Prostate gland (tissue), 2 donors: ENCODE measurements around the gene ZBTB40. TPM values are rescaled to one million over a fixed set of nuclear protein-coding genes. Genes with fewer than 3 reads are reported as not detected.

Experiments used
- DNase-seq: peaks from one replicate; pipeline ENCODE4 v3.0.0-alpha.2; 2019; ENCODE audit warnings: low spot score
- H3K27ac ChIP-seq, 2 donors: fragments of 200-600 bp; sonication (generic); 2 replicates each; pipeline ENCODE4 v1.5.1; 2017 to 2019
- H3K27me3 ChIP-seq: fragments of 200-600 bp; sonication (generic); replicated peaks from 2 replicates; pipeline ENCODE4 v1.5.1; 2019; ENCODE audit not compliant: insufficient read depth
- H3K36me3 ChIP-seq, 2 donors: fragments of 200-600 bp; sonication (generic); 1 replicate in 1 of 2; 2 replicates in 1 of 2; pipeline versions ENCODE4 v1.5.1 to v1.8.1; 2017 to 2019
- H3K4me1 ChIP-seq: fragments of 200-600 bp; sonication (generic); replicated peaks from 2 replicates; pipeline ENCODE4 v1.5.1; 2019
- H3K4me3 ChIP-seq, 2 donors: fragments of 200-600 bp; sonication (generic); 2 replicates each; pipeline ENCODE4 v1.5.1; 2017 to 2019
- H3K9me3 ChIP-seq: fragments of 200-600 bp; sonication (generic); 2 replicates; pipeline ENCODE4 v1.5.1; 2017
- POLR2A ChIP-seq: fragments of 450-650 bp; IDR thresholded peaks from one replicate; pipeline ENCODE4 v1.6.1; 2016; ENCODE audit warnings: antibody characterized with exemption, mild to moderate bottlenecking
- POLR2AphosphoS5 ChIP-seq: sonication (generic); formaldehyde crosslinking; IDR thresholded peaks from one replicate; pipeline ENCODE4 v1.6.1; 2017; ENCODE audit warnings: antibody characterized with exemption
- WGBS: methylation state at CpG from one replicate; pipeline ENCODE4 v1.1.5; 2018; 5-methylcytosine and 5-hydroxymethylcytosine counted together
- intact Hi-C: fragments of 100-400 bp; cut with DNase I; formaldehyde crosslinking; loops from one replicate; pipeline ENCODE4 v1.14.2; 2022
- total RNA-seq, 2 donors: library from RNA; depleted of rRNA; stranded (reverse); fragments of >200 nt; gene quantifications; one replicate each; pipeline ENCODE4 v1.1.0, GENCODE V29; 2016
- TF ChIP-seq, protein P1 (sequence below), 4 experiments: fragments of 200-600 bp in 2 of 4; fragments of 450-650 bp in 2 of 4; sonication (generic) in 2 of 4; IDR thresholded peaks; 1 replicate in 3 of 4; 2 replicates in 1 of 4; pipeline ENCODE4 v1.5.1; 2016 to 2019; ENCODE audit warnings: antibody characterized with exemption in 4 of 4, mild to moderate bottlenecking in 2 of 4, moderate library complexity in 2 of 4

The ZBTB40 gene
- total RNA-seq, 2 donors from 2014 or later: 18.2 to 26.3 TPM

DNA sequence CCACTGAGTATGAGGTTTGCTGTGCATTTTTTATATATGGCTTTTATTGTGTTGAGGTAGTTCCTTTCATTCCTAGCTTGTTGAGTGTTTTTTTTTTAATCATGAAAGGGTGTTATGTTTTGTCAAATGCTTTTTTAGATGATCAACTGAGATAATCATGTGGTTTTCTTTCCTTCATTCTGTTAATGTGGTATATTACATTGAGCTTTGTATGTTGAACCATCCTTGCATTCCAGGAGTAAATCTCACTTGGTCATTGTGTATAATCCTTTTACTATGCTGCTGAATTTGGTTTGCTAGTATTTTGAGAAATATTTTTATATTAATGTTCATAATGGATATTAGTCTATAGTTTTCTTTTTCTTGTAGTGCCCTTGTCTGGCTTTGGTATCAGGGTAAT lies 11.1 kb upstream of the ZBTB40 start:
- Histone ChIP-seq H3K27ac (no peak overlapping the region), H3K4me3 (no peak overlapping the region), H3K9me3 (no peaks in the 10 kb centered on the region), H3K4me1 (no peaks in the 10 kb centered on the region), H3K36me3 (no peaks in the 10 kb centered on the region), H3K27me3 (no peaks in the 10 kb centered on the region)
- DNase-seq: no peak
- intact Hi-C loops: no loop called here
- TF ChIP-seq POLR2A: no peak
- TF ChIP-seq, protein P1, sequence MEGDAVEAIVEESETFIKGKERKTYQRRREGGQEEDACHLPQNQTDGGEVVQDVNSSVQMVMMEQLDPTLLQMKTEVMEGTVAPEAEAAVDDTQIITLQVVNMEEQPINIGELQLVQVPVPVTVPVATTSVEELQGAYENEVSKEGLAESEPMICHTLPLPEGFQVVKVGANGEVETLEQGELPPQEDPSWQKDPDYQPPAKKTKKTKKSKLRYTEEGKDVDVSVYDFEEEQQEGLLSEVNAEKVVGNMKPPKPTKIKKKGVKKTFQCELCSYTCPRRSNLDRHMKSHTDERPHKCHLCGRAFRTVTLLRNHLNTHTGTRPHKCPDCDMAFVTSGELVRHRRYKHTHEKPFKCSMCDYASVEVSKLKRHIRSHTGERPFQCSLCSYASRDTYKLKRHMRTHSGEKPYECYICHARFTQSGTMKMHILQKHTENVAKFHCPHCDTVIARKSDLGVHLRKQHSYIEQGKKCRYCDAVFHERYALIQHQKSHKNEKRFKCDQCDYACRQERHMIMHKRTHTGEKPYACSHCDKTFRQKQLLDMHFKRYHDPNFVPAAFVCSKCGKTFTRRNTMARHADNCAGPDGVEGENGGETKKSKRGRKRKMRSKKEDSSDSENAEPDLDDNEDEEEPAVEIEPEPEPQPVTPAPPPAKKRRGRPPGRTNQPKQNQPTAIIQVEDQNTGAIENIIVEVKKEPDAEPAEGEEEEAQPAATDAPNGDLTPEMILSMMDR (IDR thresholded peaks at IDR 0.05): no peak

DNA sequence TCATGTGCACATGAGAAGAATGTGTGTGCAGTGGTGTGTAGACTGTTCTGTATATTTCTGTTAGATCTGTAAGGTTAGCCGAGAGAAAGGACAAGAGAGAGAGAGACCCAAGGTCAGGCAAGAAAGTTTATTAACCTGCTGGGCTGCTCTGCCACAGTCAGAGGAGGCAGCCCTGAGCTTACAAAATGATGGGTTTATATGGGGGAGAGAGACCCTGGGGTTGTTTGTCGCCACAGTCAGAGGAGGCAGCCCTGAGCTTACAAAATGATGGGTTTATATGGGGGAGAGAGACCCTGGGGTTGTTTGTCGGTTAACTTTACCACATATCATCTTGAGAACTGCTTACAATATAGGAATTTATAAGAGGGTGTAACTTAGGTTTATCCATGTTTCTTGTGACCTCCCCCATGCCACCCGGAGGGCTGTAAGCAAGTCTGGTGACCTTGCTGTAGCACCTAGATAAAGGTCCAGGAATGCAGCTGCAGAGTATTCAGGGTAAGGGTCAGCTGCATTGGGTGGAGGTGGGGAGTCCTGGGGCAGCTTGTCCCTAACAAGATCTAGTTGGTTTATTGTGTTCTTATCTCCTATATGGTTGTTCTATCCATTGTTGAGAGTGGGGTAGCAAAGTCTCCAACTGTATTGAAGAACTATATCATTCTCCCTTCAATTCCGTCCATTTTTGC lies 9.3 kb upstream of the ZBTB40 start:
- no peaks in the 10 kb centered on the region for H3K9me3 ChIP-seq
- H3K36me3 ChIP-seq: no peaks in the 10 kb centered on the region
- TF ChIP-seq POLR2AphosphoS5 (no peak), POLR2A (no peak)
- TF ChIP-seq, protein P1 (IDR thresholded peaks at IDR 0.05): no peak
- DNase-seq: no peak
- intact Hi-C loops: no loop called here
- H3K4me1 ChIP-seq: no peaks in the 10 kb centered on the region
- H3K4me3 ChIP-seq: no peak overlapping the region
- H3K27me3 ChIP-seq: no peaks in the 10 kb centered on the region
- H3K27ac ChIP-seq: no peak overlapping the region
- 33% methylated on average over 5 of the region's 5 CpGs for WGBS

DNA sequence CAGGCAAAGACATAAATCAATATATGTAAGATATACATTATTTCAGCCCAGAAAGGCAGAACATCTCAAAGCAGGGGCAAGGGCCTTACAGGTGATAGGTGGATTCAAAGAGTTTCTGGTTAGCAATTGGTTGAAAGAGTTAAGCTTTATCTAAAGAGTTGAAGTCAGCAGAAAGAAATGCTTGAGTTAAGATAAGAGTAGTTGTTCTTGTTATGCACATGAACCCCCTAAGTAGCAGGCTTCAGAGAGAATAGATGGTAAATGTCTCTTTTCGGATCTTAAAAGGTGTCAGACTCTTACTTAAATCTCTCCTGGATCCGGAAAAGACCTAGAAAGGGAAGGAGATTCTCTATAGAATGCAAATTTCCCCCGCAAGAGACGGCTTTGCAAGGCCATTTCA lies 8.3 kb upstream of the ZBTB40 start:
- Histone ChIP-seq H3K9me3 (no peaks in the 10 kb centered on the region), H3K4me3 (no peak overlapping the region), H3K4me1 (no peaks in the 10 kb centered on the region), H3K27ac (no peak overlapping the region), H3K36me3 (no peaks in the 10 kb centered on the region), H3K27me3 (no peaks in the 10 kb centered on the region)
- DNase-seq: no peak
- TF ChIP-seq, protein P1 (IDR thresholded peaks at IDR 0.05): no peak
- no peak for TF ChIP-seq POLR2AphosphoS5
- WGBS: 81% methylated on average over 4 of the region's 4 CpGs
- intact Hi-C loops: no loop called here

DNA sequence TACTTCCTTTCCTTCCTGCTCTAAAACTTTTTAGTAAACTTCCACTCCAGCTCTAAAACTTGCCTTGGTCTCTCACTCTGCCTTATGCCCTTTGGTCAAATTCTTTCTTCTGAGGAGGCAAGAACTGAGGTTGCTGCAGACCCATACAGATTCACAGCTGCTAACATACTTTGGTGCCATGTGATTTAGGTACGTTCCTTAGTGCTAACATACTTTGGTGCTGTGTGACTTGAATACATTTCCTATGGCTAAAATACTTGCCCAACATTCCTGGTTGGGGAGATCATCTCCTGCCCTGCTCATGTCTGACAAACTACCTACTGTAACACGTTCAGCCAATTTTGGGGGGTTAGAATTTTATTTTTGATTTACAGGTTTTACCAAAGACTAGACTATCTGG lies 6.8 kb upstream of the ZBTB40 start:
- WGBS: 90% methylated on average over 2 of the region's 2 CpGs
- H3K27me3 ChIP-seq: no peaks in the 10 kb centered on the region
- TF ChIP-seq POLR2AphosphoS5 (no peak), POLR2A (no peak)
- TF ChIP-seq, protein P1 (IDR thresholded peaks at IDR 0.05): no peak
- no peaks in the 10 kb centered on the region for H3K36me3 ChIP-seq
- no peaks in the 10 kb centered on the region for H3K9me3 ChIP-seq
- intact Hi-C loops: loop anchor here (5.0 kb wide), 1 partner anchor 52 kb away; no protein-coding TSS in a partner anchor
- no peaks in the 10 kb centered on the region for H3K4me1 ChIP-seq
- no peak overlapping the region for H3K27ac ChIP-seq
- no peak overlapping the region for H3K4me3 ChIP-seq
- no peak for DNase-seq

DNA sequence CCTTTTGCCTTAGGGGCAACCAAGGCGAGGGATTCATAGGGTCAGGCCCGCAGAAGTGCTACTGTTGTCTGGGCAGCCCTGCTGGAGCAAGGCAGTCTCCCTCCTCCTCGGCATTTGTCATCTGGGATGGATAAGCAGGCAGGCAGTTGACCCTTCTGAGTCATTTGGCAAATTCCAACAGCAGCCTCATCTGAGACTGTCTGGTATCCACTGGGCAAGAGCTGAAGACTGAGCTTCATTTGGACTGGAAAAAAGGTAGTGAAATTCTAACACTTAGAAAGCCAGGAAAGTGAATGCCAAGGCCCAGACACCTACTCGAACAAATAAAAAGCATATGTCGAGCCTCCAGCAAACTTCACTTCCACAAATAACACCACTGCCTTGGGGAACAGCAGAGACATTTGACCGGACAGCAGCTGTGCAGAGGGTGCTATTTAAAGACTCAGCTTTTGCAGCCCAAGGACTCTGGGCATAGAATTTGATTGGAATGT lies 4.0 kb upstream of the ZBTB40 start:
- DNase-seq: no peak
- no peak overlapping the region for H3K27ac ChIP-seq
- H3K27me3 ChIP-seq: no peaks in the 10 kb centered on the region

More for the DNA sequence above, 4.0 kb upstream of the ZBTB40 start:
- Histone ChIP-seq H3K9me3 (no peaks in the 10 kb centered on the region), H3K4me1 (no peaks in the 10 kb centered on the region), H3K36me3 (no peaks in the 10 kb centered on the region), H3K4me3 (no peak overlapping the region)
- WGBS: 57% methylated on average over 6 of the region's 6 CpGs
- intact Hi-C loops: loop anchor here (5.0 kb wide), 1 partner anchor 50 kb away; no protein-coding TSS in a partner anchor
- TF ChIP-seq, protein P1 (IDR thresholded peaks at IDR 0.05): no peak
- no peak for TF ChIP-seq POLR2AphosphoS5
- TF ChIP-seq POLR2A: no peak
